Tibial artery (tissue), 4 donors: ENCODE data around the gene OR2C3.

Experiments
- DNase-seq, 2 donors: peaks; one replicate each; pipeline ENCODE4 v3.0.0-alpha.2; 2019
- H3K27ac ChIP-seq, 2 donors: fragments of 200-600 bp; sonication (generic) in 1 of 2; 1 replicate in 1 of 2; 2 replicates in 1 of 2; pipeline ENCODE4 v1.5.1; 2018 to 2019; ENCODE audit warnings: mild to moderate bottlenecking in 1 of 2
- H3K27me3 ChIP-seq, 2 donors: fragments of 200-600 bp; sonication (generic) in 1 of 2; one replicate each; pipeline versions ENCODE4 v1.5.1 to v1.6.0; 2016 to 2019
- H3K36me3 ChIP-seq, 3 donors: fragments of 200-600 bp; sonication (generic) in 2 of 3; one replicate each; pipeline ENCODE4 v1.5.1; 2016 to 2019; ENCODE audit warnings: mild to moderate bottlenecking in 2 of 3
- H3K4me1 ChIP-seq, 4 donors: fragments of 200-600 bp; sonication (generic) in 2 of 4; 1 replicate in 3 of 4; 2 replicates in 1 of 4; pipeline ENCODE4 v1.5.1; 2016 to 2019
- H3K4me3 ChIP-seq, 2 donors: fragments of 200-600 bp; sonication (generic) in 1 of 2; 1 replicate in 1 of 2; 2 replicates in 1 of 2; pipeline ENCODE4 v1.5.1; 2018 to 2019; ENCODE audit warnings: mild to moderate bottlenecking in 2 of 2
- H3K9me3 ChIP-seq, 3 donors: fragments of 200-600 bp; sonication (generic) in 1 of 3; one replicate each; pipeline ENCODE4 v1.5.1; 2016 to 2019
- CTCF ChIP-seq, 2 experiments: fragments of 200-600 bp in 1 of 2; fragments of 450-650 bp in 1 of 2; IDR thresholded peaks; one replicate each; pipeline ENCODE4 v1.5.1; 2017 to 2019; ENCODE audit warnings: antibody characterized with exemption in 2 of 2, mild to moderate bottlenecking in 1 of 2, moderate library complexity in 1 of 2
- intact Hi-C: fragments of 100-400 bp; cut with DNase I; formaldehyde crosslinking; loops from one replicate; pipeline ENCODE4 v1.15.0; 2023; ENCODE audit warnings: low total_unique reads

Gene OR2C3

DNA sequence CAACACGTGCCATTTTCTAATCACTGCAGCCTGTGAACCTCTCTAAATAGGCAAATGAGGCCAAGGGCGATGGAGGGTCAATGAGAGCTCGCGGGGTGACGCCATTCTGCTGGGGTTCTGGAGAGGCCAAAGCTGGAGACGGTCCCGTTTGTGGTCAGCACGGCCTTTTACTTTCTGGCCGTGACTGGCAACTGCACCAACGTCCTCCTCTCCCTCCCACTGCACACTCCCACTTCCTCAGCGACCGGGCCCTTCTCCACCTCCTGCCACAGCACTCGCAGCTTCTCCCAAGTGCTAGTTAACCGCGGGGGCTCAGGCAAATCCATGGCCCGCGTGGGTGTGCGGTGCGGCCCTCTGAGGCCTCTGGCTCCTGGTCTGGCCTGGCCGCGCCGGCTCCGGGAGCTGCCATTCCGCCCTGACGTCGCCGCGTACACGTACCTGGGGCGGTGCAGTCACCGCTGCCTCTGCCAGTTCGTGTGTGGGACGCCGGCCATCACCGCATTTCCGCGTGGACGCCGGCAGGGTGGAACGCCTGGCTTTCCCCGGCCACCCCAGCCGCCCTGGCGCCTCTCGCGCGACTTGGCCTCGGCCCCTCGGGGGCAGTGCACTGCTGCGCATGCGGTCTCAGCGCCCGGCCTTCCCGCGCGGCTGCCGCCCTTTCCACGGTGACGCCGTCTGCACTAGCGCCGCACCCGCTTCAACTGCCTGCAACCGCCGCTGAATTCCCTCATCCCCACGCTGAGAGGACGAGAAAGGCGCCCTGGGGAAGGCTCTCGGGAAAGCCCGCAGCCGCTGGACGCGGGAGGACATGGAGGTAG is 18.2 kb downstream of the OR2C3 start:
- Histone ChIP-seq H3K4me1 (no peaks in the 10 kb centered on the region), H3K36me3 (no peaks in the 10 kb centered on the region), H3K27ac (no peak overlapping the region), H3K27me3 (no peaks in the 10 kb centered on the region), H3K9me3 (peaks cover 0 to 11% (median 0%) of the 10 kb centered on the region in 3 donors), H3K4me3 (no peak overlapping the region)
- intact Hi-C loops: no loop called here
- no peak for DNase-seq
- no peak for TF ChIP-seq CTCF (IDR thresholded peaks at IDR 0.05)

GRCh38 chr1:247506831-247507230 is 29.4 kb downstream of the OR2C3 start:
- Histone ChIP-seq H3K4me3 (no peak overlapping the region), H3K27me3 (no peaks in the 10 kb centered on the region), H3K9me3 (no peaks in the 10 kb centered on the region), H3K4me1 (no peaks in the 10 kb centered on the region), H3K36me3 (no peaks in the 10 kb centered on the region), H3K27ac (no peak overlapping the region)
- no peak for DNase-seq
- TF ChIP-seq CTCF (IDR thresholded peaks at IDR 0.05): no peak
- intact Hi-C loops: no loop called here

GRCh38 chr1:247500865-247501264 is 35.4 kb downstream of the OR2C3 start:
- intact Hi-C loops: no loop called here
- Histone ChIP-seq H3K27ac (no peak overlapping the region), H3K4me3 (no peak overlapping the region), H3K36me3 (no peaks in the 10 kb centered on the region), H3K9me3 (no peaks in the 10 kb centered on the region), H3K27me3 (no peaks in the 10 kb centered on the region), H3K4me1 (no peaks in the 10 kb centered on the region)
- TF ChIP-seq CTCF (IDR thresholded peaks at IDR 0.05): no peak
- no peak for DNase-seq

DNA sequence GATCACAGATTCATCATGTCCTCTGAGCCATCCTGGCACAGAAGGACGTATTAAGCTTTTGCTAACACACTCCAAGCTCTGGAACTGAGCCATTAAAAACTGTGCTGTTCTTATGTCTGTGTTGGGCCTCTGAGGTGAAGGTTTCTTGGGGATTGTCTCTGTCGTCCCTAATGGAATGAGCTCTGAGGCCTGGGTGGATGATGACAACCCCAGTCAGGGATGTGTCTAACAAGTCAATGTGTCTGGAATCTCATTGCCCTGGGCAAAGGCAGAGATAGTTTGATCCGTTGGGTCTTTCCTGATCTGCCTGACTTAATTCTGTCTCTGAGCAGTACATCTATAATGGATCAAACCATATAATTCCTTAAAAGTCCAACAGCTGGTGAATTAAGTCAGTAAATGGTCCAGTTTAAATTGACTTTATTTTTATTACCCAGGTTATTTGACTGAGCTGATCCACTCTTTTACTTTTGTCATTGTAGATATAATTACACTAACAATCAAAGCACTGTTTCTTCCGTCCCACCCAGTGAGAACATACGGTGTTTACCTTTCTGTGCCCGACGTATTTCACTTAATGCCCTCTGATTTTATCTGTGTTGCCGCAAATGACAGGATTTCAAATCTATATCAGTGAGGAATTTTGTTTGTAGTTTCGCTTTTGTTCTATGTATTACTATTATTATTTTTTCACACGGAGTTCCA is 39.5 kb downstream of the OR2C3 start:
- Histone ChIP-seq H3K4me3 (no peak overlapping the region), H3K27me3 (no peaks in the 10 kb centered on the region), H3K4me1 (no peaks in the 10 kb centered on the region), H3K27ac (no peak overlapping the region), H3K36me3 (no peaks in the 10 kb centered on the region), H3K9me3 (no peaks in the 10 kb centered on the region)
- TF ChIP-seq CTCF (IDR thresholded peaks at IDR 0.05): no peak
- DNase-seq: no peak
- intact Hi-C loops: no loop called here

DNA sequence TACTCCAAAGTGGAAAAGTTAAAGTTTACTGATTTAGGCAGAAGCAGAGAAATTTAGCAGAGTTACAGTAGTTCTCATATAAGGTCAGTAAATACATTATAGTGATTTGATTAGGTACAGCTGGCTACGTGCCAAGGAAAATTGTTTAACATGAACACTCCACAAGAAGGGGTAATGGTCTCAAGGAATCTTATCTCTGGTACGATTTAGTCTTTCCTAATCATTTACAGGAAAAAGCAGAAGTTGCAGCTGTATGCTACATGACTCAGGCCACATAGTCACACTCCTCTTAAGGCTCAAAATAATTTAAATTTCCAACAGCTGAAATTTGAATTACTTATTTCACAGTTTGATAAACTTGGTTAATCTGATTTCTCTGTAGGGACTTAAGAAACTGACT is 41.5 kb downstream of the OR2C3 start:
- no peak for TF ChIP-seq CTCF (IDR thresholded peaks at IDR 0.05)
- no peaks in the 10 kb centered on the region for H3K9me3 ChIP-seq
- intact Hi-C loops: no loop called here
- H3K27me3 ChIP-seq: no peaks in the 10 kb centered on the region
- no peaks in the 10 kb centered on the region for H3K4me1 ChIP-seq
- H3K4me3 ChIP-seq: no peak overlapping the region
- DNase-seq: no peak
- no peak overlapping the region for H3K27ac ChIP-seq
- H3K36me3 ChIP-seq: no peaks in the 10 kb centered on the region
